DOHH2 (cell line): ENCODE results near the gene GCA.
A peak's percentile ranks its signal among the peaks of the same experiment; 100 is the strongest.

Experiments used
- H3F3A ChIP-seq: fragments of 200-600 bp; sonication (generic), shearing (Covaris generic); 2 replicates; pipeline ENCODE4 v1.6.0; 2016; ENCODE audit warnings: antibody characterized with exemption, mild to moderate bottlenecking; ENCODE audit not compliant: control insufficient read depth, insufficient read depth
- H3K27ac ChIP-seq: fragments of 200-600 bp; sonication (generic); 2 replicates; pipeline ENCODE4 v1.5.1; 2014; ENCODE audit warnings: low read depth, mild to moderate bottlenecking, low read length, moderate library complexity
- H3K27me3 ChIP-seq: fragments of 200-600 bp; sonication (generic); 2 replicates; pipeline ENCODE4 v1.6.1; 2014; ENCODE audit warnings: mild to moderate bottlenecking, low read length, mixed read lengths; ENCODE audit not compliant: control insufficient read depth
- H3K36me3 ChIP-seq: fragments of 200-600 bp; sonication (generic); 2 replicates; pipeline ENCODE4 v1.6.1; 2014; ENCODE audit warnings: mild to moderate bottlenecking, low read length, moderate library complexity, mixed read lengths; ENCODE audit not compliant: control insufficient read depth
- H3K4me1 ChIP-seq: fragments of 200-600 bp; sonication (generic); 2 replicates; pipeline ENCODE4 v1.6.1; 2014; ENCODE audit warnings: mild to moderate bottlenecking, low read length, mixed read lengths; ENCODE audit not compliant: control insufficient read depth
- H3K4me2 ChIP-seq: fragments of 200-600 bp; sonication (generic); 2 replicates; pipeline ENCODE4 v1.6.0; 2014; ENCODE audit warnings: mild to moderate bottlenecking, low read length, moderate library complexity
- H3K4me3 ChIP-seq: fragments of 200-600 bp; sonication (generic); 2 replicates; pipeline ENCODE4 v1.5.1; 2014; ENCODE audit warnings: mild to moderate bottlenecking, low read length, mixed read lengths
- H3K79me2 ChIP-seq: fragments of 200-600 bp; sonication (generic); 2 replicates; pipeline ENCODE4 v1.6.1; 2014; ENCODE audit warnings: mild to moderate bottlenecking, low read length, mixed read lengths; ENCODE audit not compliant: control insufficient read depth
- H3K9me2 ChIP-seq: fragments of 200-600 bp; sonication (generic); replicated peaks from 2 replicates; pipeline ENCODE4 v1.6.1; 2014; ENCODE audit warnings: mild to moderate bottlenecking, low read length, mixed read lengths; ENCODE audit not compliant: control insufficient read depth
- H3K9me3 ChIP-seq: fragments of 200-600 bp; sonication (generic); 2 replicates; pipeline ENCODE4 v1.6.1; 2014; ENCODE audit warnings: antibody characterized with exemption, low read length, mixed read lengths; ENCODE audit not compliant: control insufficient read depth, insufficient read depth
- H4K20me1 ChIP-seq: fragments of 200-600 bp; sonication (generic); 2 replicates; pipeline ENCODE4 v1.6.0; 2014; ENCODE audit warnings: low read depth, mild to moderate bottlenecking, antibody characterized with exemption, low read length, moderate library complexity; ENCODE audit not compliant: control insufficient read depth, insufficient read depth
- CTCF ChIP-seq: fragments of 200-600 bp; sonication (generic); IDR thresholded peaks from one replicate; pipeline ENCODE4 v1.5.1; 2014; ENCODE audit warnings: antibody characterized with exemption, mild to moderate bottlenecking, low read depth, low read length; ENCODE audit not compliant: poor library complexity, severe bottlenecking
- EZH2phosphoT487 ChIP-seq: fragments of 200-600 bp; sonication (generic); IDR thresholded peaks from 2 replicates; pipeline ENCODE4 v1.6.1; 2017; ENCODE audit warnings: borderline replicate concordance, mild to moderate bottlenecking, antibody characterized with exemption, low read length, moderate library complexity, mixed read lengths

The GCA gene

GRCh38 chr2:162317058-162317742, 26.7 kb upstream of the GCA start:
- H3K27ac ChIP-seq: no peak overlapping the region
- H3K36me3 ChIP-seq: no peaks in the 10 kb centered on the region
- peak overlapping the region; percentile 72 for H3K4me2 ChIP-seq
- no peaks in the 10 kb centered on the region for H3K79me2 ChIP-seq
- peaks cover 6% of the 10 kb centered on the region; the same call in 1 of the 2 replicates for H3K27me3 ChIP-seq
- H4K20me1 ChIP-seq: no peaks in the 10 kb centered on the region
- no peaks in the 10 kb centered on the region for H3K9me3 ChIP-seq
- peak overlapping the region; percentile 74 for H3K4me3 ChIP-seq
- H3K4me1 ChIP-seq: peaks cover 18% of the 10 kb centered on the region
- no peaks in the 10 kb centered on the region for H3F3A ChIP-seq
- no peaks in the 10 kb centered on the region for H3K9me2 ChIP-seq
- TF ChIP-seq EZH2phosphoT487: no peak
- TF ChIP-seq CTCF: no peak

GRCh38 chr2:162317861-162318327, 26.0 kb upstream of the GCA start:
- no peaks in the 10 kb centered on the region for H3K79me2 ChIP-seq
- no peak overlapping the region for H3K27ac ChIP-seq
- peak overlapping the region; percentile 74 for H3K4me3 ChIP-seq
- H3K4me2 ChIP-seq: peak overlapping the region; percentile 72
- no peaks in the 10 kb centered on the region for H4K20me1 ChIP-seq
- TF ChIP-seq EZH2phosphoT487 (no peak), CTCF (no peak)
- H3K4me1 ChIP-seq: peaks cover 18% of the 10 kb centered on the region
- H3K9me3 ChIP-seq: no peaks in the 10 kb centered on the region
- H3K27me3 ChIP-seq: peaks cover 6% of the 10 kb centered on the region; the same call in 1 of the 2 replicates
- no peaks in the 10 kb centered on the region for H3K36me3 ChIP-seq
- no peaks in the 10 kb centered on the region for H3K9me2 ChIP-seq
- no peaks in the 10 kb centered on the region for H3F3A ChIP-seq

- H3K79me2 ChIP-seq: no peaks in the 10 kb centered on the region
Measured at GRCh38 chr2:162318328-162319180, 25.4 kb upstream of the GCA start, which contains the start of gene IFIH1. Gene IFIH1 (minus strand): TSS chr2:162318684. CDS start chr2:162318307, 377 bp downstream.

More at GRCh38 chr2:162318328-162319180, 25.4 kb upstream of the GCA start, which contains the start of gene IFIH1:
- Histone ChIP-seq H3K4me1 (peaks cover 18% of the 10 kb centered on the region), H3K9me2 (no peaks in the 10 kb centered on the region), H3F3A (no peaks in the 10 kb centered on the region), H4K20me1 (no peaks in the 10 kb centered on the region), H3K27ac (no peak within 1 kb of the TSS), H3K4me3 (peak within 1 kb of the TSS; percentile 74), H3K36me3 (no peaks in the 10 kb centered on the region), H3K27me3 (peaks cover 6% of the 10 kb centered on the region; the same call in 1 of the 2 replicates), H3K4me2 (peak within 1 kb of the TSS; percentile 72), H3K9me3 (no peaks in the 10 kb centered on the region)
- TF ChIP-seq EZH2phosphoT487 (no peak), CTCF (peak; percentile 33)
